HG03460 (cell line): ENCODE measurements around the gene RPL31.
"Not testable (repeated sequence)": the region's sequence is repeated elsewhere in the genome, so short reads cannot be mapped to it uniquely, and the experiment has no call there.

Experiments
- ATAC-seq: cut with Tn5 transposase; IDR thresholded peaks from one replicate; pipeline ENCODE4 v1.9.1; 2021; ENCODE audit not compliant: unreplicated experiment

RPL31 gene

DNA sequence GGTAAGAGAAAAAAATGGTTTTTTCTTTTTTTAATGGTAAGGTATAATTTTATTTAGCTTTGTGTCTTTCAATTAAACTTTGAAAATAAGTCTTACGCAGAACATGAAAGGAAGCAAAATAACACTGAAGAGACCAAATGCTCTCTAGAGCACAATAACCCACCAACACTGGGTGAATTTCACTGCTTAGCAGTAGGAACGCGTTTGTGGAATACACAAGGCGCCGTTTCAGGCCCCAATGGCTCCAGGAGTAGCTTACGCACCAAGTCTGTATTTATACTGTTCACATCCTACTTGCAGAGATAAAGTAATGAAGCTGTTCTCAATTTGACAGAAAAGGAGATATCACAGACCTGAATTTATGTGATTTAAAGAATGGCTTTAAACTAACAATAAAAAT lies 23.5 kb downstream of the RPL31 start:
- no peak for ATAC-seq

DNA sequence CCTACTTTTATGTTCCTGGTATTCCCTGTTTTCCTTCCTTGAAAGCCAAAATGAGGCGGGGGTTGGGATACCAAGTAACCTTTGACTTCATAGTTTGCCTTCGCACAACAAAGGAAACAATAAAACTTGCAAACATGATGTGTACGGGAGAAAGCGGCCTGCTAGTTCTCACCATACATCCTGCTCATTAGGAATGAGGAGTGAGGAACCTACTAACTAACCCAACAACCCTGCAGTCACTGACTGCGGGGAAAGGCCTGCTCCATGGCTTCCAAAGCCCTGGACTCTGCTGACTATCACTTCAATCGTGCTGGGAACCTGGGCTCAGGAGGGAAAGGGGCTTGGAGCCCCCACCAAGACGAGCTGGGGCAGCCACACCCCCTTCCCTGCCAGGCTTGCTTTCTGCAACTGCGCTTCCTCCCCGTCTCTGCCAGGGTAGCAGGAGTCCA lies 24.2 kb downstream of the RPL31 start:
- ATAC-seq: no peak

DNA sequence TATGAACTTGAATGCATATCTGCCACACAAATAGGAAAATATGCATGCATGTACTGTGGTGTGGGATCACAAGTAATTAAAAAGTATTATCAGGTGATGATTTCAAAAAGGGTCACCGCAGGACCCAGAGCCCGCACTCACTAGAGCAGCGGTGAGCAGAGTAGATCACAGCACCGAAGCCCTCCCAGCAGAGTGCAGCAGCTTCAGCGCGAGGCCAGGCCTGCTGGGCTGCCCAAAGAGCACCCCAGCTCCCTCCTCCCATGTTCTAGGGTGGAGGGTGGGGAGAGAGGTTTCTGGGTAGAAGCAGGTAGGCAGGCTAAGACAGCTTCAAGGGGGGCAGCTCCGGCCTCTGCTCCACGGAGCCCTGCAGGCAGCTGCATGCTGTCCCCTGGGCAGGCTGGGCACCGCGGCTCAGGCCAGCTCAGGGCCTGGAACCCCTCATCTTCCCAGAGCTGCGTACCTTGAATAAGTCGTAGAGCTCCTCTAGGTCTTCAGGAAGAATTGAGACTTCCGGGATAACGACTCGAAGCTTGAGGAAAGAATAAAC lies 24.9 kb downstream of the RPL31 start:
- ATAC-seq: no peak

DNA sequence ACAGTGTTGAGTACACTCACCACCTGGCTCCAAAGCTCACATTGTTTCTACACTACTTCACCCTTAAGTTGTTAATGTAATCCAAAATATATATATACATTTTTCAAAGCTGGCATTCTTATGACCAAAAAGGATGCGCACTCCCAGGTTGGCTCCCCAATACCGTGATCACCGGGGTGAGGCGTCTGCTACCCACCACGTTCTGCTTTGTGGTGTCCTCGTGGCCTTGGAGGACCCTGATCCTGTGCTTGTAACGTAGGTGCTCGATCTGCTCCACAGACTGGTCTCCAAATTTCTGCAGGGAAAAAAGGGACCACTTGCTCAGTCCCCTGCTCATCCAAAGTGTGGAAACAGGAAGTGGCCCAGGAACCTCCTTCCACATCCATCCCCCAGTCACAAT lies 25.8 kb downstream of the RPL31 start:
- ATAC-seq: no peak

DNA sequence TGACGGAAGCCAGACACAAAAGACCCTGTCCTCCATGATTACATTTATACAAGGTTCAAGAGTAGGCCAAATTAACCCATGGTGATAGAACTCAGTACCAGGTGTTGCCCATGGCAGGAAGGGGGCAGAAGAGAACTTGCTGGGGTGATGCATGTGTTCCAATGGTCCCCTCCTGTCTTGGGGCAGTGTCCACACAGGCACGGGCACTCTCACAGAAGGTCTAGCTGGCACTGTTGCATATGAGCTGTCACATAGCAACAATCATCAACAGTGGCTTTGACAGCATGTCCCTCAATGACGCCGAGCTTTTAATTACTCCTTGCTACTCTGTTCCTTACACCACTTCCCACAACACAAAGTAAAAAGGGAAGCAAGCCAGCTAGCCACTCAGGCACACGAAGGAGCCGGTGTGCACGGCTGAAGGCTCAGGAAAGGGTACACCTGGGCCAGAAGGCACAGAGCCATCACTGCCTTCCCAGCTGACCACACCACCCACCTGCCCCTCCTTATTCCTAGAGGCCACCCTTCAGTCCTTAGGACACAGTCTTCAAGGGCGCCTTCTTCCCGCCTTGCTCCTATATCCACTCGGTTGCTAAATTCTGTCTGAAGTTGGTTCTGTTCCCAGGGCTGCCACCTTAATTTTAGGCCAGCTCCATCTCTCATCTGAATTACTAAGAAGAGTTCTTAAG lies 28.9 kb downstream of the RPL31 start:
- no peak for ATAC-seq

DNA sequence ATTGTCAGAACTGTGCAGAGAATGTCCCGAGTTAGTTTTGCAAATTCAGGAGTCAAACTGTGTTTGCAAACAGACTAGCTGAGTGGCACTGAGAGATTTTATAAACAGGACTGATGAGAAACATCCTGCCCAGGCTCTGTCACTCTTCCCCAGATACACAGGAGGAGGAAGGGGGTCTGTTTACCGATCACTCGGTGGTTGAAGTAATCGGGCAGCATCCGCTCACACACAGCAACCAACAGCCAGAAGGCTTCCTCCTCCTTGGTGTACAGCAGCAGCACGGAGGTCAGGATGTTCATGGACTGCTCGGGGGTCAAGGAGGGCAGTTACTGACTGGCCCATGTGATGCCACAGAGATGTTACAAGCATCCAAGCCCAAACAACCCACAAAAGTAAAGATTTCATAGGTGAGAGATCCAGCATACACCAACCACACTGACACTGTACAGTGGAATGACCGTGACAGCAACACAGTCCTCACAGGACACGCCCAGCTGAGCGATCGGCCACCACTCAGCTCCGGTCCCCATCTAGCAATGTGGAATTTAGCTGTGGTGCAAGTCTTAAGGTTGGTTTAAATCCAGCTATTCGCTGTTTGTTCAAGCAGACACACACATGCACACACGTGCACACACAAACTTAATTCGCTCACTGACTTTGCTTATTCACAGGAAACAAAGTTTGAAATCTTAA lies 30.1 kb downstream of the RPL31 start:
- ATAC-seq: no peak

DNA sequence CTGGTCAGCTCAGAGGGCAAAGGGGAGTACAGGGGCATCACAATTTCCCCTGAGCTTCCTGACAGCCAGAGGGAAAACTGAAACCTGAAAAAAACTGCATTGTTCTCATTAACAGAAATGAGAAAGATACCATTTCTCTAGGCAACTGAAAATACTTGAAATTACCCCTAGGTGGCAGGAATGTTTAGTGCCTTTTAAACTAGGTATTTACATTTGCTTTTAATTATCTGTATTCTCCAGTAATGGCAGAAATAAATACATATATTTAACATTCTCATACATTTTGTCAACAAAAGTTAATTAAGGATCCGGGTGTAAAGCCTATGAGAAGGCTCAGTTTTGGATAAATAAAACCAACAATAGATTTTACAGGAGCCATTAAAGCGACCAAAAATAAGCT lies 34.5 kb downstream of the RPL31 start:
- no peak for ATAC-seq

DNA sequence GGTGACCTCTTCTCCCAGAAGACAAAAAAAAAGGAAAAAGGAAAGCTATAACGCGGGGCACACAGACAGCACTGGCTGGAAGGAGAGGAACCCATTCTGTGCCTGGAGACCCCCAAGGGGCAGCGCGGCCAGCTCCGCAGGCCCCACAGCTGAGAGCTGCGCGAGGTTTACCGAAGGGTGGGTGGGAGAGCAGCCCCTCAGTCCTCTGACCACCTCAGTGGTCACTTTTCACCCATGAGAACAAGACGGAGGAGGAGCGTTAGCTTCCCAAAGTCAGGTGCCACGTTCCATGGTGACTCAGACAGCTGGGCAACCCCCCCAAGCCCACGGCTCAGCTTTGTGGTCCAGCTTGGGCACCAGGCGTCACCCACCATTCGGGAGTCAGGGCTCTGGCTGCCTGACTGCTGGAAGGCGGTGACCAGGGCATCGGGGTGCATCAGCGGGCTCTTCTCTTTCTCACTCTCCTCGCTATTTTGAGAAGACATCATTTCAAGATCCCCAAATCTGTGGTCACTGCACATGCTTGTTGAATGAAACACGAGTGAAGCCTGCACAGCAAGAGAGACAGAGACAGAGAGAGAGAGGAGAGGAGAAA lies 35.2 kb downstream of the RPL31 start:
- ATAC-seq: no peak

DNA sequence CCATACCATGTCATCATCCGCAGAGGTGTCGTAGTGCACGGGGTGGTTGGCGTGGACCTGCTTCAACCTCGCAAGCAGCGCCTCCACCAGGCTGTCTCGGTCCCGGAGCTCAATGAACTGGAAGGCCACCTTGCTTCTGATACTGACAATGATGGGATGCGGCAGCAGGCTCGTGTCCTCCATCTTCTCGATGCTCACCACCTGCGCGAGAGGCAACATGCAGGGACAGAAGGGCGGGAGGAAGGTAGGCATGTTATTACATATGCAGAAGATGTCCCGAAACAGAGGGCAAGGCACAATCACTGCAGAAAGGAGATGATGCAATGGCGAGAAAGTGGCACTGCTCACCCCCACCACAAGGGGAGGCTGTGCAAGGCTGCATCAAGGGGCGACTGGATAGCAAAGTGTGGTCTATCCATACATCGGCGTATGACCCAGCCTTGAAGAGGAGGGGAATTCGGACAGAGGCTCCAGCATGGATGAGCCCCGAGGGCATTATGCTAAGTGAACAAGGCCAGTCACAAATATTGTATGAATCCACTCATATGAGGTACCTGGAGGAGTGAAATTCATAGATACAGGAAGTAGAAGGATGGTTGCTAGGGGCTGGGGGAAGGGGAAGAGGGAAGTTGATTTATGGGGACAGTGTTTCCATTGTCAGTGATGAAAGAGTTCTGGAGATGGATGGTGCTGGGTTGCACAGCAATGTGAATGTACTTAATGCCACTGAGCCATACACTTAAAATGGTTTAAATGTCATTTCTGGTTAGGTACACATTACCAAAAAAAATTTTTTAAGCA lies 36.6 kb downstream of the RPL31 start:
- no peak for ATAC-seq

DNA sequence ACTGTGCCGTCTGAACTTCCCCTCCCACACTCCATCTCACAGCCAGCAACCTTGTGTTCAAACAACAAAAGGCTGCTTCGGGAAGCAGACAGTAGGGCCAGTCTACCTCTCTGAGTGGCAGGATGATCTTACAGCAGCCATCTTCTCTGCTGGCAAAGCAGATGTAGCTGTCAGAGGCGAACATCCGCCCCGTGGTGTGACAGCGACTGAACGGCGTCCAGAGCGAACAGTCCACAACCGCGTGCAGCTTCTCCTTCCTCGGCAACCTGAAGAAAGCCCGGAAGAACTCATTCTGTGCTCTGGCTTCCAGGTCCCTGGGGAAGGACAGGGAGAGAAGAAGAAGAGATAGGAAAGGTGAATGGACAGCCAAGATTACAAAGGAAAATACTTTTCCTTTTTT lies 38.0 kb downstream of the RPL31 start:
- no peak for ATAC-seq

DNA sequence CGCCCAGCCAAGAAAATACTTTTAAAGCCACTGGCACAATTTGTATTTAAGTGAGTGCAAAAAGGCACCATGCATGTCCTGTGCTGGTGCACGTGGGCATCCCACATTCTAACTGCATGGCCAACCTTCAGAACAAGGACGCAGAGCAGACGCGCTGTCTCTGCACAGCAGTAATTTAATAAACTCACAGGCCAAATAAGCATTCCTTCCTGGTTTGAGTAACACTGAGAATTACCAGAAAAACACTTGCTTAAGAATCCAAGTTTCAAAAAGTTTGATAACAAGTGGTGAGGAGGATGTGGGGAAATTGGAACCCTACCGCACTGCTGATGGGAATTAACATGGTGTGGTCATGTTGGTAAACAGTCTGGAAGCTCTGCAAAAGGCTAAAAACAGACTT lies 38.7 kb downstream of the RPL31 start:
- no peak for ATAC-seq

DNA sequence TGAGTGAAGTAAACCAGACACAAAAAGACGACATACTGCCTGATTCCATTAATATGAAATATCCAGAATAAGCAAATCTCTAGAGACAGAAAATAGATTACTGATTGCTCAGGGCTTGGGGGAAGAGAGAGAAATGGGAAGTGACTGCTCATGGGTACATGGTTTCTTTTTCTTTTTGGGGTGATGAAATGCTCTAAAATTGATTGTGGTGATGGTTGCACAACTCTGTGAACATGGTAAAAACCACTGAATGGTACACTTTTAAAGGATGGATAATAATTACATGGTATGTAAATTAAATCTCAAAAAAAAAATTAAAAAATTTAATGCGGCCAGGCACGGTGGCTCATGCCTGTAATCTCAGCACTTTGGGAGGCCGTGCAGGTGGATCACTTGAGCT lies 39.3 kb downstream of the RPL31 start:
- no peak for ATAC-seq

DNA sequence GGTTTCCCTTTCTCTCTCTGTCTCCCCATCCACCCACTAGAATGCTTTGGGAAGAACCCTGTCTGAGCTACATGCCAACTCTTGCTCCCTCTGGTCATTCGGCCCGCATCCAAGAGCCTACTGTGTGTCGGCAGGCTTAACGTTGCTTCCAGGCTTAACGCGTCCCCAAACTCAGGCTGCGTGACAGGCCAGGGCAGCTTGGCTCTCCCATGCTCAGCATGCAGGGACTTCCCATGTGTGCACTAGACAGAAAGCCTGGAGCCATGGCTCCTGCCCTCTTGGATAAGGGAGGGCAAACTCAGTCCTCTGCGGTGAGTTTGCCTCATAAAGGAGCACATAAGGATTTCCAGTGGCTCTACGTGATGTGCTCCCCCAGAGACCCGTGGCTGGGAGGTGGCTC lies 43.2 kb downstream of the RPL31 start:
- ATAC-seq: no peak

DNA sequence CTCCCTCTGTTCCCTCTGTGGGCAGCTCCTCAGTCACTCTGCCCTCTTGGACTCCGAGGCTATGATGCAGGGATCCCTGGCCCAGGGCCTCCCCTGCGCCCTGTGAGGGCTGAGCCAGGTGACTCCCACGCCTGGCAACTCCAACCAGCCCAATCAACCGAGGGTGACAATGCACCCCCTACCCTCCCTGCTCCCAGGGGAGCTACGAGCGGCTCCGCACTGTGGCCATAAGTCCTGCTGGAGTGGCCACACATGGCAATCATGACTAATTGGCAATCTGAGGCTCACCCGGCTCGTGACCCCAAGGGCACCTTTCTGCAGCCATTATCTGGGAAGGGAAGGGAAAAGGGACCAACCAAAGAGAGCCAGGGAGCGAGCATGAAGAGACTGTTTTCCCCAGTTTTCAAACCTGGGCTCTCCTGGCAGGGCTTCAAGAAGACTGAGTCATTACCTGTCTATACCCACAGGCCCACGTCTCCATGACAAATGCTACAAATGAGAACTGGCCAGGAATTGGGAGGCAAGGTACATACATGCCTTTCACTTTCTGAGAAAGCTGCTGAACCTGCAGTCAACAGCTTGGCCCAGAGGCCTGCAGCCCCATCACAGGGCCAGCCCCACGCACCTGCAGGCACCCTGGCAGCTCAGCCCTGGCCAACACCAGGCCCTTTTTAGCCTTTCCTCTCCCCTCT lies 45.1 kb downstream of the RPL31 start:
- no peak for ATAC-seq

DNA sequence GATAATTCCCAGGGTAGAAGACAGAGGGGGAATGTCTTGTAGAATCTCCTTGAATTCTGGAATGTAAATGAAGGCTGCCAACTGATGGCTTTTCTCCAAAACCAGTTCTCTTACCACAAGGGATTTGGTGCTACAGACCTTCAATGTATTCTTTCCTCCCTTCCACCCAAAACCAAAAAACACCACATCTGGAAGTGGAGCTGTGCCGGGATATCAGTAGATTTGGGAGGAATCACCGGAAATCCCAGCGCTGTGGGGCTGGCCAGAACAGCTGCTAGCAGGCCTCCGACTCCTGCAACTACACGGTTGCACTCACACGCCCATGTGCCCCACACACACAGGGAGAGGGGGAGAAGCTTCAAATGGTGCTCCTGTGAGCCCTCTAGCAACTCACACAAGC lies 45.7 kb downstream of the RPL31 start:
- no peak for ATAC-seq

DNA sequence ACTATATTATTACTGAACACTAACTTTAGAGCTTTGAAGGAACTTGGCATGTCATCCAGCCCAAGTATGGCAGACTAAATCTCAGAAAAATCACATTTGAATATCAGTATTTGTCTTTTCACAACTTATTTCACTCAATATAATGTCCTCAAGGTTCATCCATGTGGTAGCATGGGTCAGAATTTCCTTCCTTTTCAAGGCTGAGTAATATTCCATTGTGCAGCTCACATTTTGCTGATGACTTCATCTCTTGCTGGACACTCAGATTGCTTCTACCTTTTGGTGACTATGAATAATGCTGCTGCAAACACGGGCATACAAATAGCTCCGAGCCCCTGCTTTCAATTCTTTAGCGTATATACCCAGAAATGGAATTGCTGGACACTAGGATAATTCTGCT lies 46.7 kb downstream of the RPL31 start:
- no peak for ATAC-seq

DNA sequence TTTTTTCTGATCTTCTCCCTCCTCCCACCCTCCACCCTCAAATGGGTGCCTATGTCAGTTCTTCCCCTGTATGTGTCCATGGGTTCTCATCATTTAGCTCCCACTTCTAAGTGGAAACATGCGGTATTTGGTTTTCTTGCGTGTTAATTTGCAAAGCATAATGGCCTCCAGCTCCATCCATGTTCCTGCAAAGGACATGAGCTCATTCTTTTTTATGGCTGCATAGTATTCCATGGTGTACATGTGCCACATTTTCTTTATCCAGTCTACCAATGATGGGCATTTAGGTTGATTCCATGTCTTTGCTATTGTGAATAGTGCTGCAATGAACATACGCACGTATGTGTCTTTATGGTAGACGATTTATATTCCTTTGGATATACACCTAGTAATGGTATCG lies 48.8 kb downstream of the RPL31 start:
- ATAC-seq: not testable (repeated sequence)

DNA sequence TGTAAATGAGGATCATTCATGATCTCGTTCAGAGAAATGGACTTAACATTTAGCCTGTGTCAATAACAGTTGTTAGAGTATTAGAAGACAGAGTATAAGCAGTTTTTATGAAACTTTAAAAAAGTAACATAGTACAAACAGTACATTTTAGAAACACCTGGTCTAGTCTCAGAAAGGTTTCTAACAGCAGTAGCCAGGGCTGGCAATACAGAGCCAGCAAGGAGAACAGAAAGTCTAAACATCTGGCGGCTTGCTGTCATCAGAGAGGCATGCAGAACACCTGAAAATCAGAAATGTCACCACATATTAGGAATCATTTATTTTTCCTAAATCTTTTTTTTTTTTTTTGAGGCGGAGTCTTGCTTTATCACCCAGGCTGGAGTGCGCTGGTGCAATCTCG lies 50.1 kb downstream of the RPL31 start:
- ATAC-seq: no peak

DNA sequence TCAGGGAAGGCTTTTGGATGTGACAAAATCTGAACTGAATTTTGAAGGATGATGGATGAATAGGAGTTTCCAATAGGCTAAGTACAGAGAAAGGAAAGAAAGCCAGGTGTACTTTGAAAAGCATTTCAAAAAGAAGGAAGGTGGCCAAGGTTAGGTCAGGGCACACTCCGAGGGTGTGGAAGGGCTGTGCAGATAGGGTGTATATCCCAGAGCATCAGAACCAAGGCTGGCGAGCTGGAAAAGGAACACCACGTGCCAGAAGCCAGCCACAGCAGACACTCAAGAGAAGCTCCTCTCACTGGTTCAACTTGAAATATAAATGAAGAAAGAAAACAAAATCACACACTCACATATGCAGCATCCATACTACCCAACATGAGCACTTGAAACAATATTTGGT lies 51.0 kb downstream of the RPL31 start:
- no peak for ATAC-seq
